ENCODE results near the gene MPV17L. TPM values are rescaled to one million over a fixed set of nuclear protein-coding genes. Genes with fewer than 3 reads are reported as not detected.
"Not testable (repeated sequence)": the region's sequence is repeated elsewhere in the genome, so short reads cannot be mapped to it uniquely, and the experiment has no call there.

The MPV17L gene
- total RNA-seq, 1 donor: 1.3 TPM

DNA sequence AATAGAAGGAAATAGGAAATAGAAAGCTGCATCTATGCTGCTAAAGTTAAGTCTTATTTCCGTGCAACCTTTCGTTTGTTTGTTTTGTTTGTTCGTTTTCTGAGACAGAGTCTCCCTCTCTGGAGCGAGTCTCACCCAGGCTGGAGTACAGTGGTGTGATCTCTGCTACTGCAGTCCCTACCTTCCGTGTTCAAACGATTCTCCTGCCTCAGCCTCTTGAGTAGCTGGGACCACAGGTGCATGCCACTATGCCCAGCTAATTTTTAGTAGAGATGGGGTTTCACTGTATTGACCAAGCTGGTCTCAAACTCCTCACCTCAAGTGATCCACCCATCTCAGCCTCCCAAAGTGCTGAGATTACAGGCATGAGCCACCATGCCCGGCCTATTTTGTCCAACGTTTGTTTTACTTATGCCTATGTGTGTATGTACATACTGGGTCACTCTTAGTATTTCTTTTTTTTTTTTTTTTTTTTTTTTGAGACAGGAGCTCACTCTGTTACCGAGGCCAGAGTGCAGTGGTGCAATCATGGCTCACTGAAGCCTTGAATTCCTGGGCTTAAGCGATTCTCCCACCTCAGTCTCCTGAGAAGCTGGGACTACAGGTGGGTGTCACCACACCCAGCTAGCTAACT, 55.7 kb downstream of the MPV17L start:
- TF ChIP-seq, protein P1, sequence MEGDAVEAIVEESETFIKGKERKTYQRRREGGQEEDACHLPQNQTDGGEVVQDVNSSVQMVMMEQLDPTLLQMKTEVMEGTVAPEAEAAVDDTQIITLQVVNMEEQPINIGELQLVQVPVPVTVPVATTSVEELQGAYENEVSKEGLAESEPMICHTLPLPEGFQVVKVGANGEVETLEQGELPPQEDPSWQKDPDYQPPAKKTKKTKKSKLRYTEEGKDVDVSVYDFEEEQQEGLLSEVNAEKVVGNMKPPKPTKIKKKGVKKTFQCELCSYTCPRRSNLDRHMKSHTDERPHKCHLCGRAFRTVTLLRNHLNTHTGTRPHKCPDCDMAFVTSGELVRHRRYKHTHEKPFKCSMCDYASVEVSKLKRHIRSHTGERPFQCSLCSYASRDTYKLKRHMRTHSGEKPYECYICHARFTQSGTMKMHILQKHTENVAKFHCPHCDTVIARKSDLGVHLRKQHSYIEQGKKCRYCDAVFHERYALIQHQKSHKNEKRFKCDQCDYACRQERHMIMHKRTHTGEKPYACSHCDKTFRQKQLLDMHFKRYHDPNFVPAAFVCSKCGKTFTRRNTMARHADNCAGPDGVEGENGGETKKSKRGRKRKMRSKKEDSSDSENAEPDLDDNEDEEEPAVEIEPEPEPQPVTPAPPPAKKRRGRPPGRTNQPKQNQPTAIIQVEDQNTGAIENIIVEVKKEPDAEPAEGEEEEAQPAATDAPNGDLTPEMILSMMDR (IDR thresholded peaks at IDR 0.05; ENCODE audit: insufficient read depth, low read depth, low read length): no peak
- DNase-seq (ENCODE audit: low read depth): no peak
- H3K4me3 ChIP-seq (ENCODE audit: low read depth, low read length): no peak overlapping the region

DNA sequence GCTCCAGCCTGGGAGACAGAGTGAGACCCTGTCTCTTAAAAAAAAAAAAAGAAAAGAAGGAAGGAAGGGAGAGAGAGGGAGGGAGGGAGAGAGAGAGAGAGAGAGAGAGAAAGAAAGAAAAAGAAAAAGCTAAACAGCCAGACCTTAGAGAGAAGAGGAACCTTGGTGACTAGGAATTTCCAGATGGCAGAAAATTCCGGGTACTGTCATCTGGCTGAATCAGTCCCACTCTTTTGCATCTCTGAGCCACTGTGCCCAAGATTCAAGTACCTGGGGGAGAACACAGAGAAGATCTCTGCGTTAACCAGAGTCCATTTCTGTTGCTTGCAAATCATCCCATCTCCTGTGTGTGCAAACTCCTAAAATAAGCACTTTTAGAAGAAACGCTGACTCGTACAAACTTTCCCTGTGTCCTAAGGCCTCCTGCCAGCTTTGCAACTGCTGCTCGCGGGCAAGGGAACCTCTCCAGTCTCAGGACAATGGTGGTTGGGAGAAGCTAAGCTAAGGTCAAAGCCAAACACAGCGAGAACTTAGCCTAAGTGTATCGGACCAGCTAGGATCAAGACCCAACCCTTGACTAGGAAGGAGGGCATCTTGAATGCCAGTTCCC, 56.8 kb downstream of the MPV17L start:
- DNase-seq (ENCODE audit: low read depth): no peak
- H3K4me3 ChIP-seq (ENCODE audit: low read depth, low read length): no peak overlapping the region
- TF ChIP-seq, protein P1 (IDR thresholded peaks at IDR 0.05; ENCODE audit: insufficient read depth, low read depth, low read length): no peak

DNA sequence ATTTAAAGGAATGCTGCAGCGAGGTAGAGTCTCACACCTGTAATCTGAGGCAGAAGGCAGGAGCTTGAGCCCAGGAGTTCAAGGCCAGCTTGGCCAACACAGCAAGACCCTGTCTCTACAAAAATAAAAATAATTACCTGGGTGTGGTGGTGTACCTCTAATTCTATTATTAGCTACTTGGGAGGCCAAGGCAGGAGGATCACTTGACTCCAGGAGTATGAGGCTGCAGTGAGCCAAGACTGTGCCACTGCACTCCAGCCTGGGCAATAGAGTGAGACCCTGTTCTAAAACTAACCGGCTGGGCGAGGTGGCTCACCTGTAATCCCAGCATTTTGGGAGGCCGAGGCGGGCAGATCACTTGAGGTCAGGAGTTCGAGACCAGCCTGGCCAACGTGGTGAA, 57.7 kb downstream of the MPV17L start:
- DNase-seq (ENCODE audit: low read depth); H3K4me3 ChIP-seq (ENCODE audit: low read depth, low read length): not testable (repeated sequence)

DNA sequence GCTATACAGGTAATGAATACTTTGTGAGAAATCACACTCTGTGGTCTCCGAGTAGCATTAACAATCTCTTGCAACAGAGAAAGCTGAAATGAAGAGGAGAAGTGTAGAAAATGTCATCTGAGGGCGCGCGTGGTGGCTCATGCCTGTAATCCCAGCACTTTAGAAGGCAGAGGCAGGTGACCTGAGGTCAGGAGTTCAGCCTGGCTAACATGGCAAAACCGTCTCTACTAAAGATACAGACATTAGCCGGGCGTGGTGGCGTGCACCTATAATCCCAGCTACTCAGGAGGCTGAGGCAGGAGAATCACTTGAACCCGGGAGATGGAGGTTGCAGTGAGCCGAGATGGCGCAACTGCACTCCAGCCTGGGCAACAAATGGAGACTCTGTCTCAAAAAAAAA, 59.4 kb downstream of the MPV17L start:
- not testable (repeated sequence) for H3K4me3 ChIP-seq (ENCODE audit: low read depth, low read length); DNase-seq (ENCODE audit: low read depth)

DNA sequence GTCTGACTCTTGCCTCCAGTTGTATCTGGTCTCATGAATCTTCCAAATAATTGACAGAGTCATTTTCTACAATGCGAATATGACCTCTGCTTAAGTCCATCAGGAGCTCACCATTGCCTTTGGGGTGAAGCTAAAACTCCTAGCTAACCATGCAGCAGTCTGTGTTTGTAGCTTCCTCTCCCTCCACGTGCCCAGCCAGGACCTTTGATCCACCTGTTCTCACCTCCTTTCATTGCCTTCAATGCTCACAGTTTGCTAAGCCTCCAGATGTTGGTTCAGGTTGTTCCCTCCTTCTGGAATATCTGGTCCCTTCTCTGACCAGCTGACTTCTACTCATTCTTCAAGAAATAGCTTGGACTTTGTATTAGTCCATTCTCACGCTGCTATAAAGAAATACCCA, 61.8 kb downstream of the MPV17L start:
- no peak for DNase-seq (ENCODE audit: low read depth)
- no peak overlapping the region for H3K4me3 ChIP-seq (ENCODE audit: low read depth, low read length)
- TF ChIP-seq, protein P1 (IDR thresholded peaks at IDR 0.05; ENCODE audit: insufficient read depth, low read depth, low read length): no peak

DNA sequence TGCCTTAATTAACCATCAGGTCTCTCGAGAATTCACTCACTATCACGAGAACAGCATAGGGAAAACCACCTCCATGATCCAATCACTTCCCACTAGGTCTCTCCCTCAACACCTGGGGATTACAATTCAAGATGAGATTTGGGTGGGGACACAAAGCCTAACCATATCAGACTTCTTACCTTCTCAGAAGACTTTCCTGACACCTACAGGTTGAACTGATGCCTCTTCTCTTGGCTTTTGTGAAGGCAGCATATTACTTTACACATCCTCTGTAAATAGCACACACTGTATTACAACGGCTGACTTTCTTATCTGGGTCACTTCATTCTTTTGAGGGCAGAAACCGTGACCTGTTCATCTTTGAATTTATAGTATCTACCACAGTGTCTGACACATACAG, 62.4 kb downstream of the MPV17L start:
- TF ChIP-seq, protein P1 (IDR thresholded peaks at IDR 0.05; ENCODE audit: insufficient read depth, low read depth, low read length): no peak
- no peak overlapping the region for H3K4me3 ChIP-seq (ENCODE audit: low read depth, low read length)
- no peak for DNase-seq (ENCODE audit: low read depth)

DNA sequence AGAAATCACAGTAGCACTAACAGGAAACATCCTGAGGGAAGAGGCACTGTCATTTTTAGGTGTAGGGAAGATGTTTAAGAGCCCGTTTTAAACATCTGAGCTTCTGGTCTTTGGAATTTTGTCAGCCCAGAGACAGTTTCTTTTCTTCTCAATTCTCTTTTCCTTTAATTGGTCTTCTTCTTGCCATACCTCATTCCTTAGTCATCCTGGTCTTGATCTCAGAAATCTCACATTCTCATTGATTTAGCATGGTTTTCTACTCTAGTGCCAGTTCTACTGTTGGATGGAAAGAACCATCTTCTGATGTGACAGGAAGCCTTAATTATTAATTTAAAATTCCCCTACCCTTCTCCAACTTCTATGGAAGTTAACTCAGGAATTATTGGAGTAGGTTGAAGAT, 64.2 kb downstream of the MPV17L start:
- TF ChIP-seq, protein P1 (IDR thresholded peaks at IDR 0.05; ENCODE audit: insufficient read depth, low read depth, low read length): no peak
- DNase-seq (ENCODE audit: low read depth): no peak
- no peak overlapping the region for H3K4me3 ChIP-seq (ENCODE audit: low read depth, low read length)

DNA sequence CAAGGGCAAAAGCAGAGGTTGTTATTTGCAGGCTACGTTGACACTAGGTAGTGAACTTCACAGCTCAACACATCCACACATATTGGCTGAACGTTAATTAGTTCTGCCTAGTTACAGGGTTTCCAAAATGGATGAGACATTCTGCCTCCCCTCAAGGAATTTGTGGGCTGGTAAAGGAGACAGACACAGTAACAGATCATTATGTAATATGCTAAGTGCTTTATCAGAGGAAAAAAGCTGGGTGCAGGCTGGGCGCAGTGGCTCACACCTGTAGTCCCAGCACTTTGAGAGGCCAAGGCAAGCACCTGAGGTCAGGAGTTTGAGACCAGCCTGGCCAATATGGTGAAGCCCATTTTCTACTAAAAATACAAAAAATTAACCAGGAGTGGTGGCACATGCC, 65.0 kb downstream of the MPV17L start:
- TF ChIP-seq, protein P1 (IDR thresholded peaks at IDR 0.05; ENCODE audit: insufficient read depth, low read depth, low read length): no peak
- H3K4me3 ChIP-seq (ENCODE audit: low read depth, low read length): no peak overlapping the region
- no peak for DNase-seq (ENCODE audit: low read depth)
